Caco-2 (cell line): ENCODE measurements around the gene PRPF38A. TPM values are rescaled to one million over a fixed set of nuclear protein-coding genes. Genes with fewer than 3 reads are reported as not detected.

ENCODE experiments used
- BruUV-seq: library from RNA; stranded (reverse); fragments of 400-500 nt; replicated peaks from 2 replicates; lab custom pipeline; 2021; lab: Mats Ljungman, UMichigan
- CTCF ChIA-PET: fragments of 300-600 bp; sonication (Branson Sonifier 250); formaldehyde crosslinking; loops from one replicate; lab custom pipeline; 2022; ENCODE audit warnings: antibody characterized with exemption; lab: Charles Lee
- POLR2A ChIA-PET: fragments of 300-600 bp; sonication (Branson Sonifier 250); formaldehyde crosslinking; loops from one replicate; lab custom pipeline; 2022; ENCODE audit warnings: antibody characterized with exemption; lab: Charles Lee
- DNase-seq, 2 experiments: peaks; one replicate each; pipeline versions ENCODE4 v3.0.0 to v3.0.0-alpha.2; 2020 to 2022
- H3K27me3 ChIP-seq: replicated peaks from 2 replicates; pipeline ENCODE4 v1.6.0; 2011; ENCODE audit warnings: low read length; ENCODE audit not compliant: control insufficient read depth, insufficient read depth
- H3K36me3 ChIP-seq: 2 replicates; pipeline ENCODE4 v1.5.1; 2011; ENCODE audit warnings: low read length; ENCODE audit not compliant: control insufficient read depth, insufficient read depth
- H3K4me1 ChIP-seq: fragments of 250-450 bp; sonication (Bioruptor Pico); 2 replicates; pipeline ENCODE4 v1.5.1; 2020; ENCODE audit warnings: mild to moderate bottlenecking
- H3K4me3 ChIP-seq: 2 replicates; pipeline ENCODE4 v1.5.1; 2011; ENCODE audit warnings: low read depth, mild to moderate bottlenecking, control low read depth, low read length
- H3K9me3 ChIP-seq: fragments of 250-450 bp; sonication (Bioruptor Pico); 2 replicates; pipeline ENCODE4 v1.5.1; 2020; ENCODE audit warnings: mild to moderate bottlenecking, moderate library complexity
- H3K27ac Mint-ChIP-seq: one replicate; pipeline ENCODE4 v1.8.0; 2022; ENCODE audit warnings: mixed read lengths; ENCODE audit not compliant: unreplicated experiment
- H3K27me3 Mint-ChIP-seq: one replicate; pipeline ENCODE4 v1.8.0; 2022; ENCODE audit warnings: mixed read lengths; ENCODE audit not compliant: insufficient read depth, unreplicated experiment
- H3K36me3 Mint-ChIP-seq: one replicate; pipeline ENCODE4 v1.8.0; 2022; ENCODE audit warnings: mild to moderate bottlenecking, mixed read lengths; ENCODE audit not compliant: insufficient read depth, unreplicated experiment
- H3K4me1 Mint-ChIP-seq: one replicate; pipeline ENCODE4 v1.8.0; 2022; ENCODE audit warnings: low read depth, mixed read lengths; ENCODE audit not compliant: unreplicated experiment
- H3K4me3 Mint-ChIP-seq: one replicate; pipeline ENCODE4 v1.8.0; 2022; ENCODE audit warnings: mild to moderate bottlenecking, moderate library complexity, mixed read lengths; ENCODE audit not compliant: unreplicated experiment
- H3K9me3 Mint-ChIP-seq: one replicate; pipeline ENCODE4 v1.8.0; 2022; ENCODE audit warnings: mixed read lengths; ENCODE audit not compliant: unreplicated experiment
- CTCF ChIP-seq, 2 experiments: fragments of 200-600 bp in 1 of 2; IDR thresholded peaks; 1 replicate in 1 of 2; 2 replicates in 1 of 2; pipeline versions ENCODE4 v1.5.1 to v1.8.0; 2011 to 2022; ENCODE audit warnings: antibody characterized with exemption in 1 of 2, control low read depth in 1 of 2, inconsistent platforms in 1 of 2, low read depth in 1 of 2, low read length in 1 of 2, mild to moderate bottlenecking in 1 of 2, moderate library complexity in 1 of 2; ENCODE audit not compliant: insufficient read depth in 1 of 2, severe bottlenecking in 1 of 2, unreplicated experiment in 1 of 2
- intact Hi-C: fragments of 100-400 bp; cut with micrococcal nuclease; formaldehyde crosslinking; loops from one replicate; pipeline ENCODE4 v1.10.0; 2022; ENCODE audit not compliant: unreplicated experiment
- total RNA-seq: library from RNA; stranded (reverse); gene quantifications from 2 replicates; pipeline ENCODE4 v1.2.3, GENCODE V29; 2022

Gene PRPF38A
- total RNA-seq, 1 experiment from 2014 or later, result 43.1 TPM

GRCh38 chr1:52460694-52461093, 56.3 kb downstream of the PRPF38A start:
- intact Hi-C loops, result no loop called here
- Histone ChIP-seq H3K27me3 (no peaks in the 10 kb centered on the region), H3K36me3 (no peaks in the 10 kb centered on the region; the same call in 1 of the 2 replicates), H3K4me1 (no peaks in the 10 kb centered on the region; the same call in 1 of the 2 replicates), H3K9me3 (no peaks in the 10 kb centered on the region), H3K4me3 (no peak overlapping the region)
- Mint-ChIP-seq H3K27me3 (no peaks in the 10 kb centered on the region), H3K9me3 (no peaks in the 10 kb centered on the region), H3K36me3 (peaks cover 5% of the 10 kb centered on the region), H3K4me3 (no peak overlapping the region), H3K27ac (no peak overlapping the region), H3K4me1 (no peaks in the 10 kb centered on the region)
- no peak for DNase-seq
- ChIA-PET CTCF (no interaction called here), POLR2A (no interaction called here)
- no peak for TF ChIP-seq CTCF (IDR thresholded peaks at IDR 0.05; ENCODE audit: insufficient read depth in 1 of 2, low read depth in 1 of 2, low read length in 1 of 2, severe bottlenecking in 1 of 2, unreplicated experiment in 1 of 2)
- no TSS peak for BruUV-seq

GRCh38 chr1:52461821-52462220, 57.4 kb downstream of the PRPF38A start:
- TF ChIP-seq CTCF (IDR thresholded peaks at IDR 0.05; ENCODE audit: insufficient read depth in 1 of 2, low read depth in 1 of 2, low read length in 1 of 2, severe bottlenecking in 1 of 2, unreplicated experiment in 1 of 2), result no peak
- Mint-ChIP-seq H3K27ac (no peak overlapping the region), H3K36me3 (peaks cover 5% of the 10 kb centered on the region), H3K9me3 (no peaks in the 10 kb centered on the region), H3K4me3 (no peak overlapping the region), H3K4me1 (no peaks in the 10 kb centered on the region), H3K27me3 (no peaks in the 10 kb centered on the region)
- intact Hi-C loops, result no loop called here
- no peak for DNase-seq
- ChIA-PET CTCF (no interaction called here), POLR2A (interaction anchor here (0.6 kb wide), 1 partner anchor 171 kb away, joined by 5 read pairs; no protein-coding TSS in a partner anchor)
- no TSS peak for BruUV-seq
- Histone ChIP-seq H3K9me3 (no peaks in the 10 kb centered on the region), H3K27me3 (no peaks in the 10 kb centered on the region), H3K36me3 (no peaks in the 10 kb centered on the region; the same call in 1 of the 2 replicates), H3K4me1 (no peaks in the 10 kb centered on the region; the same call in 1 of the 2 replicates), H3K4me3 (no peak overlapping the region)

- intact Hi-C loops, result no loop called here
- Histone ChIP-seq H3K36me3 (no peaks in the 10 kb centered on the region; the same call in 1 of the 2 replicates), H3K4me3 (no peak overlapping the region), H3K9me3 (no peaks in the 10 kb centered on the region), H3K4me1 (no peaks in the 10 kb centered on the region; the same call in 1 of the 2 replicates), H3K27me3 (no peaks in the 10 kb centered on the region)
- no peak for TF ChIP-seq CTCF (IDR thresholded peaks at IDR 0.05; ENCODE audit: insufficient read depth in 1 of 2, low read depth in 1 of 2, low read length in 1 of 2, severe bottlenecking in 1 of 2, unreplicated experiment in 1 of 2)
- no peak overlapping the region for H3K4me3 Mint-ChIP-seq
- H3K9me3 Mint-ChIP-seq, result no peaks in the 10 kb centered on the region
- no TSS peak for BruUV-seq
- no peak for DNase-seq
- H3K27ac Mint-ChIP-seq, result no peak overlapping the region
- peaks cover 6% of the 10 kb centered on the region for H3K36me3 Mint-ChIP-seq
- ChIA-PET POLR2A (no interaction called here), CTCF (no interaction called here)
- H3K27me3 Mint-ChIP-seq, result no peaks in the 10 kb centered on the region
- H3K4me1 Mint-ChIP-seq, result no peaks in the 10 kb centered on the region
Measured at GRCh38 chr1:52463891-52464290, 59.5 kb downstream of the PRPF38A start.
